ENCODE measurements around the gene STT3B. TPM values are rescaled to one million over a fixed set of nuclear protein-coding genes. Genes with fewer than 3 reads are reported as not detected.
A peak's percentile ranks its signal among the peaks of the same experiment; 100 is the strongest.

The STT3B gene
- total RNA-seq, 2 experiments from 2014 or later = 111 to 113 TPM

DNA sequence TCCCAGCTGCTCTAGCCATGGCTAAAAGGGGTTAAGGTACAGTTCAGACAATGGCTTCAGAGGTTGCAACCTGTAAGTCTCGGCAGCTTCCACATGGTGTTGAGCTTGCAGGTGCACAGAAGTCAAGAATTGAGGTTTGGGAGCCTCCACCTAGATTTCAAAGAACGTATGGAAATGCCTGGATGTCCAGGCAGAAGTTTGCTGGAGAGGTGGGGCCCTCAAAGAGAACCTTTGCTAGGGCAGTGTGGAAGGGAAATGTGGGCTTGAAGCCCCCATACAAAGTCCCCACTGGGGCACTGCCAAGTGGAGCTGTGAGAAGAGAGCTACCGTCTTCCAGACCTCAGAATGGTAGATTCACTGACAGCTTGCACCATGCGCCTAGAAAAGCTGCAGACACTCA lies 73.7 kb downstream of the STT3B start:
- H3K36me3 ChIP-seq (ENCODE audit: insufficient read depth, low read length) = peaks cover 56% of the 10 kb centered on the region
- CTCF ChIA-PET = no interaction called here
- no peaks in the 10 kb centered on the region for H3K27me3 ChIP-seq (ENCODE audit: control insufficient read depth in 1 of 2, insufficient read depth in 2 of 2, low read length in 2 of 2)
- no peaks in the 10 kb centered on the region for H3K4me1 ChIP-seq (ENCODE audit: insufficient read depth, low read length)
- Mint-ChIP-seq H3K4me3 (no peak overlapping the region), H3K36me3 (ENCODE audit: low read depth) (peaks cover 100% of the 10 kb centered on the region), H3K27ac (no peak overlapping the region), H3K27me3 (no peaks in the 10 kb centered on the region), H3K9me3 (peaks cover 15% of the 10 kb centered on the region), H3K4me1 (ENCODE audit: low read depth) (peaks cover 56% of the 10 kb centered on the region)
- H3K9me3 ChIP-seq (ENCODE audit: control insufficient read depth in 1 of 2, insufficient read depth in 1 of 2, low read length in 2 of 2) = peaks cover 10 to 31% of the 10 kb centered on the region in 2 experiments
- intact Hi-C loops (cut with DNase I, micrococcal nuclease) = no loop called here
- no peak overlapping the region for H3K27ac ChIP-seq (ENCODE audit: low read depth in 1 of 2, low read length in 2 of 2)
- ATAC-seq (ENCODE audit: poor library complexity) (no peak), DNase-seq (peak in 1 of 14 experiments; percentile 5)
- H3K4me3 ChIP-seq (ENCODE audit: low read length) = no peak overlapping the region
- TF ChIP-seq CTCF (IDR thresholded peaks at IDR 0.05) = no peak
- POLR2A ChIA-PET = no interaction called here

GRCh38 chr3:31610700-31611275 lies 78.1 kb downstream of the STT3B start:
- Mint-ChIP-seq H3K27me3 (no peaks in the 10 kb centered on the region), H3K27ac (peak overlapping the region; percentile 6), H3K4me1 (ENCODE audit: low read depth) (peaks cover 82% of the 10 kb centered on the region), H3K36me3 (ENCODE audit: low read depth) (peaks cover 97% of the 10 kb centered on the region), H3K4me3 (no peak overlapping the region), H3K9me3 (peaks cover 11% of the 10 kb centered on the region)
- H3K4me3 ChIP-seq (ENCODE audit: low read length) = no peak overlapping the region
- no peak for ATAC-seq (ENCODE audit: poor library complexity)
- H3K36me3 ChIP-seq (ENCODE audit: insufficient read depth, low read length) = peaks cover 27% of the 10 kb centered on the region
- intact Hi-C loops (cut with DNase I, micrococcal nuclease) = loop anchor here (2.0 to 5.0 kb wide), 2 partner anchors 38 to 534 kb away; no protein-coding TSS in a partner anchor
- H3K27me3 ChIP-seq (ENCODE audit: control insufficient read depth in 1 of 2, insufficient read depth in 2 of 2, low read length in 2 of 2) = no peaks in the 10 kb centered on the region
- no peaks in the 10 kb centered on the region for H3K4me1 ChIP-seq (ENCODE audit: insufficient read depth, low read length)
- H3K27ac ChIP-seq (ENCODE audit: low read depth in 1 of 2, low read length in 2 of 2) = no peak overlapping the region
- POLR2A ChIA-PET = no interaction called here
- CTCF ChIA-PET = no interaction called here
- no peak for TF ChIP-seq CTCF (IDR thresholded peaks at IDR 0.05)
- peak in 3 of 14 experiments; percentile 14 to 38 (median 25) for DNase-seq
- H3K9me3 ChIP-seq (ENCODE audit: control insufficient read depth in 1 of 2, insufficient read depth in 1 of 2, low read length in 2 of 2) = peaks cover 10 to 19% of the 10 kb centered on the region in 2 experiments

DNA sequence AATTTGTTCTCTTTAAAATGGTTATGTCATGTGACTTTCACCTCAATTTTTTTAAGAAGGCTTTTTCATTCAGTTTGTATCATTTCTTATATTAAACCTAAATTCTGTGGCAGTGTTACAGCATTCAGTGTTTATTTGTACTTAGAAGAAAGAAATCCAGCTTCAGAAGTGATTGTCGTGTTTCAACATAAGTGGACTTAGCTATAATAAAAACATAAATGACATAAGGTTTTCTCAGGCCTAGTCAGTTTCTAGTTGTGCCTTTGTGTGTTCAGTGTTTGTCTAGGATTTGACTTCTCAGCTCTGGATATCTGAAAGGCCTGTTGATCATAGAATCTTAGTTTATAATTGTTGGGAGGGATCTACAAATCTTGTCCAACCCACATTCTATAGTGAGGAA lies 80.5 kb downstream of the STT3B start:
- intact Hi-C loops (cut with DNase I, micrococcal nuclease) = loop anchor here in 1 of 2 experiments (5.0 kb wide), 1 partner anchor 41 kb away; no protein-coding TSS in a partner anchor
- no peak for TF ChIP-seq CTCF (IDR thresholded peaks at IDR 0.05)
- Histone ChIP-seq H3K4me1 (ENCODE audit: insufficient read depth, low read length) (no peaks in the 10 kb centered on the region), H3K4me3 (ENCODE audit: low read length) (no peak overlapping the region), H3K27ac (ENCODE audit: low read depth in 1 of 2, low read length in 2 of 2) (no peak overlapping the region), H3K27me3 (ENCODE audit: control insufficient read depth in 1 of 2, insufficient read depth in 2 of 2, low read length in 2 of 2) (no peaks in the 10 kb centered on the region), H3K9me3 (ENCODE audit: control insufficient read depth in 1 of 2, insufficient read depth in 1 of 2, low read length in 2 of 2) (no peaks in the 10 kb centered on the region), H3K36me3 (ENCODE audit: insufficient read depth, low read length) (peaks cover 30% of the 10 kb centered on the region)
- POLR2A ChIA-PET = no interaction called here
- Mint-ChIP-seq H3K4me3 (no peak overlapping the region), H3K36me3 (ENCODE audit: low read depth) (peaks cover 96% of the 10 kb centered on the region), H3K27me3 (no peaks in the 10 kb centered on the region), H3K4me1 (ENCODE audit: low read depth) (peaks cover 73% of the 10 kb centered on the region), H3K9me3 (peaks cover 6% of the 10 kb centered on the region), H3K27ac (no peak overlapping the region)
- CTCF ChIA-PET = no interaction called here
- ATAC-seq (ENCODE audit: poor library complexity) (no peak), DNase-seq (no peak)

Data from CD4-positive, alpha-beta T cell (primary cell).